ENCODE measurements around the gene HARBI1. TPM values are rescaled to one million over a fixed set of nuclear protein-coding genes. Genes with fewer than 3 reads are reported as not detected.

The HARBI1 gene
- total RNA-seq, 3 donors from 2014 or later: 1.6 to 9.1 (median 3.5) TPM

GRCh38 chr11:46655631-46656030, 38.6 kb upstream of the HARBI1 start:
- no peak for TF ChIP-seq POLR2AphosphoS5 (IDR thresholded peaks at IDR 0.05)
- TF ChIP-seq, protein P1, sequence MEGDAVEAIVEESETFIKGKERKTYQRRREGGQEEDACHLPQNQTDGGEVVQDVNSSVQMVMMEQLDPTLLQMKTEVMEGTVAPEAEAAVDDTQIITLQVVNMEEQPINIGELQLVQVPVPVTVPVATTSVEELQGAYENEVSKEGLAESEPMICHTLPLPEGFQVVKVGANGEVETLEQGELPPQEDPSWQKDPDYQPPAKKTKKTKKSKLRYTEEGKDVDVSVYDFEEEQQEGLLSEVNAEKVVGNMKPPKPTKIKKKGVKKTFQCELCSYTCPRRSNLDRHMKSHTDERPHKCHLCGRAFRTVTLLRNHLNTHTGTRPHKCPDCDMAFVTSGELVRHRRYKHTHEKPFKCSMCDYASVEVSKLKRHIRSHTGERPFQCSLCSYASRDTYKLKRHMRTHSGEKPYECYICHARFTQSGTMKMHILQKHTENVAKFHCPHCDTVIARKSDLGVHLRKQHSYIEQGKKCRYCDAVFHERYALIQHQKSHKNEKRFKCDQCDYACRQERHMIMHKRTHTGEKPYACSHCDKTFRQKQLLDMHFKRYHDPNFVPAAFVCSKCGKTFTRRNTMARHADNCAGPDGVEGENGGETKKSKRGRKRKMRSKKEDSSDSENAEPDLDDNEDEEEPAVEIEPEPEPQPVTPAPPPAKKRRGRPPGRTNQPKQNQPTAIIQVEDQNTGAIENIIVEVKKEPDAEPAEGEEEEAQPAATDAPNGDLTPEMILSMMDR (IDR thresholded peaks at IDR 0.05): no peak
- no peak for TF ChIP-seq POLR2A (IDR thresholded peaks at IDR 0.05)
- DNase-seq (ENCODE audit: low spot score in 2 of 2): no peak
- H3K27me3 ChIP-seq: no peaks in the 10 kb centered on the region
- H3K36me3 ChIP-seq: peaks cover 22% of the 10 kb centered on the region
- intact Hi-C loops (cut with DNase I; ENCODE audit: low total_unique reads): no loop called here
- H3K4me1 ChIP-seq: no peaks in the 10 kb centered on the region
- no peak overlapping the region for H3K4me3 ChIP-seq
- H3K27ac ChIP-seq: no peak overlapping the region
- H3K9me3 ChIP-seq: no peaks in the 10 kb centered on the region

DNA sequence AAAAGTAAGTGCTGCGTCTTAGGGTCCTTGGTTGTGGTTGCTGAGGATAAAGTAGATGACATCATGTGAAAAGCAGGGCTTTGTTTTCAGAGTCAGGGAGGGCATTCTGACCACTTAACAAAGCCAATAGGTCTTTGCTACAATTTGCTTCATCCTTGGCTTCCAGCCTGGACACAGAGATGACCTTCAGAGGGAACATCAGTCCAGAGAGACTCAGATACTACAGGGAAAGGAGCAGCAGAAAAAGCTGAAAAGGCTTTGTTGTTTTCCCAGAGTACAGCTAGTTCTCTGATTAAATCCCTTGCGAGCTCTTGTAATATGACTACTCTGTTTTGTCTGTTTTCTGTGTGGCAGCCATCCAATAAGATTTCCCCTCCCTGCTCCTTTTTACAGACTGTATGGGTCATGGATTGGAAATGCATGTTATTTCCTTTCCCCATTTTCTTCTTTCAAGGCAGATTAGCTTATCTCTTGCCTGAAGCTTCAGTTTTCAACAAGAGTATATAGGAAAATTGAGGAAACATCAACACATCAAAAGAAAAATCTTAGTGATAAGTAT, 32.2 kb upstream of the HARBI1 start:
- DNase-seq (ENCODE audit: low spot score in 2 of 2): peak in 1 of 2 donors; percentile 44

GRCh38 chr11:46643986-46644385, 27.0 kb upstream of the HARBI1 start:
- H3K27me3 ChIP-seq: no peaks in the 10 kb centered on the region
- intact Hi-C loops (cut with DNase I; ENCODE audit: low total_unique reads): no loop called here
- no peak overlapping the region for H3K27ac ChIP-seq
- DNase-seq (ENCODE audit: low spot score in 2 of 2): no peak
- no peaks in the 10 kb centered on the region for H3K36me3 ChIP-seq
- H3K4me3 ChIP-seq: no peak overlapping the region
- no peaks in the 10 kb centered on the region for H3K4me1 ChIP-seq
- H3K9me3 ChIP-seq: no peaks in the 10 kb centered on the region
- TF ChIP-seq, protein P1 (IDR thresholded peaks at IDR 0.05): no peak
- no peak for TF ChIP-seq POLR2AphosphoS5 (IDR thresholded peaks at IDR 0.05)
- TF ChIP-seq POLR2A (IDR thresholded peaks at IDR 0.05): no peak

More for the DNA sequence above, 32.2 kb upstream of the HARBI1 start:
- Histone ChIP-seq H3K27me3 (no peaks in the 10 kb centered on the region), H3K4me1 (no peaks in the 10 kb centered on the region), H3K36me3 (peaks cover 11% of the 10 kb centered on the region), H3K4me3 (no peak overlapping the region), H3K27ac (peak overlapping the region; percentile 26 to 61), H3K9me3 (no peaks in the 10 kb centered on the region)
- intact Hi-C loops (cut with DNase I; ENCODE audit: low total_unique reads): no loop called here
- no peak for TF ChIP-seq POLR2A (IDR thresholded peaks at IDR 0.05)
- TF ChIP-seq POLR2AphosphoS5 (IDR thresholded peaks at IDR 0.05): peak in 2 of 3 donors; percentile 78 to 81

- H3K4me1 ChIP-seq: no peaks in the 10 kb centered on the region
- no peaks in the 10 kb centered on the region for H3K9me3 ChIP-seq
- TF ChIP-seq POLR2A (IDR thresholded peaks at IDR 0.05) (no peak), POLR2AphosphoS5 (IDR thresholded peaks at IDR 0.05) (no peak)
- TF ChIP-seq, protein P1 (IDR thresholded peaks at IDR 0.05): no peak
- intact Hi-C loops (cut with DNase I; ENCODE audit: low total_unique reads): no loop called here
- H3K27me3 ChIP-seq: no peaks in the 10 kb centered on the region
- no peak overlapping the region for H3K27ac ChIP-seq
- no peaks in the 10 kb centered on the region for H3K36me3 ChIP-seq
- no peak for DNase-seq (ENCODE audit: low spot score in 2 of 2)
- H3K4me3 ChIP-seq: no peak overlapping the region
Measured at GRCh38 chr11:46643531-46643930, 26.5 kb upstream of the HARBI1 start.

DNA sequence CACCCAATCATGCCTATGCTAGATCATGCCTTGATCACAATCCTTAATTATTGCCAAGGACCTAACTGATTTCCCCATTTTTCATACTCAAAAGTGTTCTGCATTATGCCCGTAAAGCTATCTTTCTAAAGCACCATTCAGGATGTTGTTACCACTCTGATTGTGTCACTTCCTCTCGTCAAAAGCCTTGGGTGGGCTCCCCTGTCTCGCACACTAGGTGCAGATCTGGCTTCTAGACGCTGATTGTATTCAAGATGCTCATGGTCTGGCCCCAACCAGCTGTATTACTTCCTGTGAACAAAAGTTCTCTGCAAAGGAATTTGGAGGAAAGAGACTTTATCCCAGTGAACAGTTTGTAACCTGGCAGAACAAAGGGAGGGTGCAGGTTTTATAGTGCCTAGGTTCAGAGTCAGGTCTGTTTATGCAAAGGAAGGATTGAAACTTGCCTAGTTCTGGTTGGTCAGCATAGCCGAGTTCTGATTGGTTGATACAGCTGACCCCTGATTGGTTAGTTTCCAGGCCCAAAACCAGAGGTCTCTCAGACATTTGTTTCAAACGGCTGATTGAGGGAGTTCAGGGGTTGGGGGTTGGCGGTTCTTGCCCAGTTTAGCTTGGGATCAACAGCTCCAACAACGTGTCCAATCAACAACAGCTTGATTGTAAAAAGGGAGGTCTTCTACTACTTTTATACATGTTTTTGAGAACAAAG, 25.8 kb upstream of the HARBI1 start:
- H3K36me3 ChIP-seq: no peaks in the 10 kb centered on the region
- H3K4me3 ChIP-seq: no peak overlapping the region
- TF ChIP-seq POLR2AphosphoS5 (IDR thresholded peaks at IDR 0.05) (no peak), POLR2A (IDR thresholded peaks at IDR 0.05) (no peak)
- TF ChIP-seq, protein P1 (IDR thresholded peaks at IDR 0.05): no peak
- no peaks in the 10 kb centered on the region for H3K4me1 ChIP-seq
- H3K27ac ChIP-seq: no peak overlapping the region
- intact Hi-C loops (cut with DNase I; ENCODE audit: low total_unique reads): no loop called here
- no peaks in the 10 kb centered on the region for H3K27me3 ChIP-seq
- H3K9me3 ChIP-seq: no peaks in the 10 kb centered on the region
- DNase-seq (ENCODE audit: low spot score in 2 of 2): no peak

Data from breast epithelium (tissue), 4 donors.